HG03442 (cell line): ENCODE results near the gene PISD.
"Not testable (repeated sequence)": the region's sequence is repeated elsewhere in the genome, so short reads cannot be mapped to it uniquely, and the experiment has no call there.

Experiments
- ATAC-seq: cut with Tn5 transposase; IDR thresholded peaks from one replicate; pipeline ENCODE4 v1.9.1; 2021; ENCODE audit warnings: mild to moderate bottlenecking, moderate library complexity; ENCODE audit not compliant: unreplicated experiment

Gene PISD

DNA sequence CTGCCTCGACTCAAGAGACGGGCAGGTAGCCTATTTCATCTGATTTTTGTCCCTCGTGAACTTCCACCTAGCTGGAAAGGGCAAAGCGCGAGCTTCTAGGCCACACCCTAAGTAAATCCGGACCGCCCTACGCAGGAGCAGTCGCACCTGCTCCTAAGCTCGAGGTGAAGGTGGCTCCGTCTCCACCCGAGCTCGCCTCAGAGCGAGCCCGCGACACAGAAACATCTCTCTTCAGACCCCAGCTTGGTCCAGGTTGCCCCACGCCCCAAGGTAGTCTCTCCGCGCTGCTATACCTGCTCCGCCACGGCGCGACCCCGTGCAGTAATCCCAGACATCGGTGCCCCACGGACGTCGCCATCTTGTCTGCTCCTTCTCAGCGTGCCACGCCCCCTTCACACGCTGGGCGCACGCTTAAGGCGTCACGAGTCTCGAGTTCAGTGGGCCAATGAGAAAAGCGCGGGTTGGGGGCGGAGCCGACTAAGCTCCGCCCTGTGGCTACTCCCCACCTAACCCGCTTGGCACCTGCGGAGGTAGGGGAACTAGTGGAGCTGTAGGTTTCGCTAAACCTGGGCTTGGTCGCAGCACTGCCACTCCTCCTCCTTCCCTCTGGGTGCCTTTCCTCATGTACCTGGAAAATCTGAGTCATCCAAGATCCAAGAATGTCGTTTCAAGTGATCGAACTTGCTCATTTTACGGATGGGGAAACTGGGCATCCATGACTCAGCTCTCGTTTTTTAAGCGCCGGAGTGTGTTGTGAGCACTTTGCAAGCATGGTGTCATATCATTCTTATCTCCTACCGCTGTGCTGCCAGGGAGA is at the start of gene PISD:
Gene PISD (minus strand): TSS at position 365 of the 817 bp plus-strand sequence. CDS start 7 bp downstream, at position 358.
- ATAC-seq = peak; percentile 81

DNA sequence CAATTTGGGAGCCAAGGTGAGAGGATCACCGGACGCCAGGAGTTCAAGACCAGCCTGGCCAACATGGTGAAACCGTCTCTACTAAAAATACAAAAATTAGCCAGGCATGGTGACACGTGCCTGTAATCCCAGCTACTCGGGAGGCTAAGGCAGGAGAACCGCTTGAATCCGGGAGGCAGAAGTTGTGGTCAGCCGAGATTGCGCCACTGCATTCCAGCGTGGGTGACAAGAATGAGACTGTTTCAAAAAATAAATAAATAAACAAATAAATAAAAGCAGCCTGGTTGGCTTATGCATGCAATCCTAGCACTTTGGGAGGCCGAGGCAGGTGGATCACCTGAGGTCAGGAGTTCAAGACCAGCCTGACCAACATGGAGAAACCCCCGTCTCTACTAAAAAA is 49.2 kb upstream of the PISD start:
- ATAC-seq = not testable (repeated sequence)

DNA sequence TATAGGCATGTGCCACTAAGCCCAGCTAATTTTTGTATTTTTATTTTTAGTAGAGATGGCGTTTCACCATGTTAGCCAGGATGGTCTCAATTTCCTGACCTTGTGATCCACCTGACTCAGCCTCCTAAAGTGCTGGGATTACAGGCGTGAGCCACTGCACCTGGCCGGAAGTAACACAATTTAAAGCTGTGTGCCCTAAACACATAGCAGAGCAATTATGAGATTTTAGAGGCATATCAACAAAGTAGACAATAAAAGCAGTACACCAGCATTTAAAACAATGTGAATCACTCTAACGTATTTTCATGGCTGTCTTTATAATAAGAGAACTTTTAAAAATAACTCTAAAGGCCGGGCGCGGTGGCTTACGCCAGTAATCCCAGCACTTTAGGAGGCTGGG is 45.5 kb upstream of the PISD start:
- no peak for ATAC-seq

DNA sequence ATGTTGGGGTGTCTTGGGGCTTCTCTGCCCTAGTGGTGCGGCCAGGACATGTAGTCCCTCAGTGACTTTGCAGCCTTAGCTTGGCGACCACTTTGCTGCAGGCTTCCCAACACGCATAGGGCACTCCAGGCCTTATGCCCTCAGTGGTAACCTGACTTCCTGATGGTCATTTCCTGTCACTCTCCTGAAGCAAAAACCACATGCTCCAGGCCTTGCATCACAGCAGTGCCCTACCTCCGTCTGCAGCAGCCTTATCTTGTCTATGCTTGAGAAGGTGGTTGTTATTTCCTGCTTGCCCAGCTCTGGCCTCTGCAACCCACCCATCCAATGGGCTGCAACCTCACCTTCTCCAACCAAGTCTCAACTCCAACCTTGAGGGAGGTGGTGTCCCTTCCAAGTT is 33.4 kb upstream of the PISD start:
- ATAC-seq = no peak

DNA sequence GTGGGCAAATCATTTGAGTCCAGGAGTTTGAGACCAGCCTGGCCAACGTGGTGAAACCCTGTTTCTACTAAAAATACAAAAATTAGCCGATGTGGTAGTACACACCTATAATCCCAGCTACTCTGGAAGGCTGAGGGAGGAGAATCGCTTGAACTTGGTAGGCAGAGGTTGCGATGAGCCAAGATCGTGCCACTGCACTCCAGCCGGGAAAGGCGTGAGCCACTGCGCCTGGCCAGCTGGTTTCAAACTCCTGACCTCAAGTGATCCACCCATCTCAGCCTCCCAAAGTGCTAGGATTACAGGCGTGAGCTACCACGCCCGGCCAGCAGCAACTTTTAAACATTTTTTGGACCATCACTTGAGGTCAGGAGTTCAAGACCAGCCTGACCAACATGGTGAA is 32.0 kb upstream of the PISD start:
- ATAC-seq = not testable (repeated sequence)

DNA sequence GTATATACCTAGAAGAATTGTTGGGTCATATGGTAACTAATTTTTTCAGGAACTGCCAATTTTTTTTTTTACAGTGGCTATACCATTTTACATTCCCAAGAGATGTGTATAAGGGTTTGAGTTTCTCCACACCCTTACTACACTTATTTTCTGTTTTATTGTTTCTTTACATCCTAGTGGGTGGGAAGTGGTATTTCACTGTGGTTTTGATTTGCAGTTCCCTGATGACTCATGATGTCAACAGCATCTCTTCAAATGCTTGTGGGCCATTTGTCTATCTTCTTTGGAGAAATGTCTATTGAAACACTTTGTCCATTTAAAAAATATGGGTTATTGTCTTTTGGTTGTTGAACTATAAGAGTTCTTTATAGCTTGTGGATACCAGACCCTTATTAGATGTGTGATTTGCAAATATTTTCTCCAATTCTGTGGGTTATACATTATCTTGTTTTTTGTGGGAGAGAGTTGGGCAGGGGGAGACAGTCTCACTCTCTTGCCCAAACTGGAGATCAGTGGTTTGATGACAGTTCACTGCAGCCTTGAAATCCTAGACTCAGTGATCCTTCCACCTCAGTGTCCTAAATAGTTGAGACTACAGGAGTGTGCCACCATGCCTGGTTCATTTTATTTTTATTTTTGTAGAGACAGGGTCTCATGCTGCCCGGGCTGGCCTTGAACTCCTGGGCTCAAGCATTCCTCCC is 30.3 kb upstream of the PISD start:
- ATAC-seq = no peak

DNA sequence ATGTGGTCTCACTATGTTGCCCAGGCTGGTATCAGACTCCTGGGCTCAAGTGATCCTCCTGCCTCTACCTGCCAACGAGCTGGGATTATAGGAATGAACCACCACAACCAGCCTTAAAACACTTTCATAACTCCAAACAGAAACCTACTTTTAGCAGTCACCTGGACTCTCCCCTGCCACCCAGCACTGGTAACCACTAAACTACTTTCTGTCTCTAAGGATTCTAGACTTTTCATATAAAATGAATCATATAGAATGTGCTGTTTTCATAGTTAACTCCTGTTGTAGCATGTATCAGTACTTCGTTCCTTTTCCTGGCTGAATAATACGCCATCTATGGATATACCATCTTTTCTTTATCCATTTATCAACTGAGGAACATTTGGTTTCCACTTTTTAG is 29.4 kb upstream of the PISD start:
- no peak for ATAC-seq

DNA sequence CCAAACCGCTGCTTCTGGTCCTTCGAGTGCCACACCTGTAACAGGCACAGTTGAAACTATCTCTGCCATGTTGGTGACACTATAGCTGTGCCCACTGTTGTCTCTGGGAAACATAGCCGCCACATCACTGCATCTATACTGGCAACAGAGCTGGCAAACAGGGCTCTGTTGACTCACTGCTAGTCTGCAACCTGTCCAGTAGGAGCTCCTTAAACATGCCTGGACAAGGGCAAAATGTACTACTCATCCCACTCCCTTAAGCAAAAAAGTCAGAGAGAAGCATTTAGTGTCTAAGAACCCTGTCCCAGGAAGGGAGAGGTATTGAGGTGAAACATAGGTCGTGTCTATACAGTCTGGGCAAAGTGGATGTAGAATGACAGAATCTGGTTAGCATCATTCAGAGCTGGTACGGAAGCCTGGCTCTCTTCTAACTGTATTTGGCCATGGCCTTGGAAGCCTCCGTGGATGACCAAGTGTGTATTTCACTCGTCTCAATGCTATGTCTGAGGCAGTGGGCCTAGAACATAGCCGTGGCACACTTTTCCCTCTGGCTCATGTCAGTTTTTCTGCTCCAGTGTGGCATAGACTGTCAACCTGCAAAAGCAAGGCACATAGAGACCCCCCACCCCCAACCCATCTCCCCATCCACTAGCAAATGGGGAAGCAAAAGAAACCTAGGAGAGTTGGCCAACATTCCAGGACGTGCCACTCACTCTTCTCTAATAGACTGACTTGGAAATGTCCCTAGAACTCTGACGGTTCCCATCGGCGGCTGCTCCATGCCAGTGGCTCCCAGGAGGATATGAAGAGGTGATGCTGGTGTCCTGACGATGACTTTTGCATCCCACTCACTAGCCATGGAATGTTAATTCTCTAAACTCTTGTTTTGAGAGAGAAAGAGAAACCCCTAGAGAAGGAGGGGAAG is 21.4 kb upstream of the PISD start:
- ATAC-seq = no peak

DNA sequence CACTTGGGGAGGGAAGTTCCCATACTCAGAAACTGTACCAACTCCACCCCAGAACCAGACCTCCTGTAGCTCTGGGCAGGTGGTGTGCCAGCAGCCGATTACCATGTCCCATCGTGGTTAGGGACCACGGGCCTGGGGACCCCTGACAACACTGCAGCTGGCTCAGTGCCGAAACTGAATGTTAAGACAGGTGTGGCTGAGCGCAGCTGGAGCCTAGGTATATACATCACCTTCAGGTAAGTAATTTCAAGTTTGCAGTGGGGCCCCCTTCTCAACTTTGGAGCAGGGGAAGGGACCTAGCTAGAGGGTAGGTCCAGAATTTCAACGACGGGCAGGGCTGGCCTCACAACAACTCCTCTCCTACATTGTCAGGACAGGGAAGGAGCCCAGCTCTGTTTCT is 20.7 kb upstream of the PISD start:
- ATAC-seq = no peak

DNA sequence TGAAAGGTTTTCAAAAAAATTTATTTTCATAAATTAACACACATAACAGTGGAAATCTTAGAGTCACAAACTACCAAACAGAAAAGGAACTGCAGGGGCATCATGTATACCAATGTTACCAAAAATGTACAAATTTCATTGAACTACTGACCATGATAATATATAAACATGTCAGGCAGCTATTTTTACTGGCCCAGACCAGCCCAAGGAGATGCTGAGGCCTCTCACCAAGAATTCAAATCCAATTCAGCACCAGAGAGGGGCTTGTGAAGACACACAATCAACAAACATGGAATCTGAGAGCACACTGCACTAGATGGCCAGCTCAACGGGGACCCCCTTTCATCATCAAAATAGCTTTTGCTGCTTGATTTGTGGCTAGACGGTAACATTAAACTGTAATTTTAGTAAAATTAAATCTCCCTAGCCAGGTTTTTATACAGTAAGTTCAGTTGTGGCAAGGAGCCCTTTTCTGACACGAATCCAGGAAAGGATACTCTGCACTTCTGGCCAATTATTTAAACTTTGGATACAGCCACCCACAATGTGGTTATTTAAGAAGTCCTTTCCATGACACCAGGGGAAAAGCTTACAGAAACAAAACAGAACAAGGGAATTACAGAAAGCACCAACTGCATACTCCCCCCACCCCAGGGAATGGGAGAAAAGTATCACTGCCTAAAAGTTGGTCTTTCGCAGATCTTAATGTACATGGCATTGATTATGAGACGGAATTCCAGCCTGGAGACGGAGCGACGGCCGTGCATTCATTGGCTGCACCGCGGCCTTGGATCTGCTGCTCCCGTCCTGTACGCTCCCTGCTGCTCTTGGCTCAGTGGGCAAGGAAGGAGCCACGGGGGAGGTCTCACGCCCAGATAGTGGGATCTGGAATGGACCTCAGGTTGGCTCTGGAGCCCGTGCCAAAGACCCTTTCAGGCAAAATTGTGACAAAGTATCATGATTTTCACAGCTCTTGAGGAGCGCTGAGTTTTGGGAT is 19.6 kb upstream of the PISD start:
- no peak for ATAC-seq

DNA sequence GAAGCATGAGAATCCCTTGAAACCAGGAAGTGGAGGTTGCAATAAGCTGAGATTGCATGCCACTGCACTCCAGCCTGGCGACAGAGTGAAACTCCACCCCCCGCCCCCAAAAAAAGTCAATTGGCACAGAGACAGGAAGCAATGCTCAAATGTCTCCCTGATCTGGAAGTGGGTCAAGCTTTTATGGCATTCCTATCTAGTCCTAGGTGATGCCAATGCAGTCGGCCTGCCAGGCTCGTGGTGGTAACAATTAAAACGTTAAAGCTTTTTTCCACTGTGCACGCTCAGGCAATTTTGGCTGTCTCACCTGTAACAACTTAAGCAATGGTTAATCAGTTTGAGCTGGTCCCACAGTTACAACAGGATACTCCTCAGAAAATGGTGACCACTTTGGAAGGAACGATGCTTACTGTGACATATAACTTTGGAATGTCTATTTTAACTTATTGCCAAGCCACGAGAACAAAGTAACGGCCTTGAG is 18.9 kb upstream of the PISD start:
- no peak for ATAC-seq

DNA sequence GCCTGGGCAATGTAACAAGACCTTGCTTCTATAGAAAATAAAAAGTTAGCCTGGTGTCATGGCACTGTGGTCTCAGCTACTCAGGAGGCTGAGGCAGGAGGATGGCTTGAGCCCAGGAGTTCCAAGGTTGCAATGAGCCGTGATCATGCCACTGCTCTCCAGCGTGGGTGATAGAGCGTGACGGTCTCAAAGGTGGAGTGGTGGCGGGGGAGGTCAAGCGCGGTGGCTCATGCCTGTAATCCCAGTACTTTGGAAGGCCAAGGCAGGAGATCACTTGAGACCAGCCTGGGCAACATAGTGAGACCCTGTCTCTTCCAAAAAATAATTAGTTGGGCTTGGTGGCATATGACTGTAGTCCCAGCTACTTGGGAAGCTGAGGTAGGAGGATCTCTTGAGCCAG is 16.7 kb upstream of the PISD start:
- no peak for ATAC-seq

DNA sequence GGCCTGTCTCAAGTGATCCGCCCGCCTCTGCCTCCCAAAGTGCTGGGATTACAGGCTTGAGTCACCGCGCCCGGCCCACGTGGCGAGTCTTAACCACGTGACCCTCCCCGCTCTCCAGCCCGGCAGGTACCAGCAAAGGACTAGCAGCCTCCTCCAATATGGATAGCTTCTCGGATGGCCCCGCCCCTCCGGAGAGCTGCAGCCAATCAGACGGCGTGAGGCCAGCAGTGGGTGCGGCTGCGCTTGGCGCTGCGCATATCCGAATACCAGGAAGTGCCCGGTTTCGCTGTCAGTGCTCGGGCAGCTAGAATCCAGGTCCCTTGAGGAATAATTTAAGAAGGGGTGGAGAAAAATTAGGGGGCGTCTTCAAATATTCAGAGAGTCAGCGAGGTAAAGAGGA is 14.7 kb upstream of the PISD start:
- peak; percentile 93 for ATAC-seq

DNA sequence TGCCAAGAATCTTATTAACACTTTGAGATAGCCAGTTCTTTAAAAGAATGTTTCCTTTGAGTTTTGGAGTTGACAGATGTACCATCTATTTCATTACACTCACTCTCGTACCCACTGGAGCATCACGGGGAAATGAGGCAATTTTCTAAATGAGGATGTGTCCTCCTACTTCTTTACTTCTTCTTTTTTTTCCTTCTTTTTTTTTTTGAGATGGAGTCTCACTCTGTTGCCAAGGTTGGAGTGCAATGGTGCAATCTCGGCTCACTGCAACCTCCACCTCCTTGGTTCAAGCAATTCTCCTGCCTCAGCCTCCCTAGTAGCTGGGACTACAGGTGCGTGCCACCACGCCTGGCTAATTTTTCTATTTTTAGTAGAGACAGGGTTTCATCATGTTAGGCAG is 12.2 kb upstream of the PISD start:
- ATAC-seq = not testable (repeated sequence)

DNA sequence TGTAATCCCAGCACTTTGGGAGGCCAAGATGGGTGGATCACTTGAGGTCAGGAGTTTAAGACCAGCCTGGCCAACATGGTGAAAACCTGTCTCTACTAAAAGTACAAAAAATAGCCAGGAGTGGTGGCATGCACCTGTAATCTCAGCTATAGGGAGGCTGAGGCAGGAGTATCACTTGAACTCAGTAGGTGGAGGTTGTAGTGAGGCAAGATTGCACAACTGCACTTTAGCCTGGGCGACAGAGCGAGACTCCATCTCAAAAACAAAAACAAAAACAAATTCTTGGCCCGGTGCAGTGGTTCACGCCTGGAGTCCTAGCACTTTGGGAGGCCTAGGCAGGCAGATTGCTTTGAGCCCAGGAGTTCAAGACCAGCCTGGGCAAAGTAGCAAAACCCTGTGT is 6.8 kb upstream of the PISD start:
- not testable (repeated sequence) for ATAC-seq

DNA sequence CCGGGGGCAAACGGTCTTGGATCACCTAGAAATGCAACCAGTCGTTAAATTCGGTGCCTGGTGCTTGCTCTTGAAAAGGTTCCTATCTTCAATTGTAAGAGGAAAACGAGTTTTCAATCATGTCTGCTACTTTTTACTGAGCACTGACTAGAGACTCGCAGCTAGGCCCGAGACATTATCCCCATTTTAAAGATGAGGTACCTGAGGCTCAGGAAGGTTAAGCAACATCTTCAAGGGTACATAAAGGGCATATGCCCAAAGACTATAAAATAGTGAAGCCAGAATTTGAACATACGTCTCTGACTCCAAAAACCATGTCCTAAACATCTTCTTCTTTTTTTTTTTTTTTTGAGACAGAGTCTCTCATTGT is 638 bp upstream of the PISD start:
- ATAC-seq = no peak

DNA sequence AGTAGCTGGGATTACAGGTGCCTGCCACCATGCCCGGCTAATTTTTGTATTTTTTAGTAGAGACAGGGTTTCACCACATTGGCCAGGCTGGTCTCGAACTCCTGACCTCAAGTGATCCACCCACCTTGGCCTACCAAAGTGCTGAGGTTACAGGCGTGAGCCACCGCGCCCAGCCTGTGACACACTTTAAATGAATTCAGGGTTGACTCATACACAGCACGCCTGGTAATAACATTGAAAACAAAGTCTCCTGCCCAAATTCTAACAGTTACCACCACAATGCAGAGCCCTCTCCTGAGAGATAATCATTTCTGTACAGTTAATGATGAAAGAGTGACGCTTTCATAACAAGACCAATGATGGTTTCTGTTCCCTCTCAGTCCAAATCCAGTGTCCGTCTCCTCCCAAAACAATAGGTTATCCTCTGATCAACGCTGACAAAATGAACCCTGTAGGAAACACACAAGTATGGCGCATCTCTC is 1.1 kb downstream of the PISD start:
- not testable (repeated sequence) for ATAC-seq

DNA sequence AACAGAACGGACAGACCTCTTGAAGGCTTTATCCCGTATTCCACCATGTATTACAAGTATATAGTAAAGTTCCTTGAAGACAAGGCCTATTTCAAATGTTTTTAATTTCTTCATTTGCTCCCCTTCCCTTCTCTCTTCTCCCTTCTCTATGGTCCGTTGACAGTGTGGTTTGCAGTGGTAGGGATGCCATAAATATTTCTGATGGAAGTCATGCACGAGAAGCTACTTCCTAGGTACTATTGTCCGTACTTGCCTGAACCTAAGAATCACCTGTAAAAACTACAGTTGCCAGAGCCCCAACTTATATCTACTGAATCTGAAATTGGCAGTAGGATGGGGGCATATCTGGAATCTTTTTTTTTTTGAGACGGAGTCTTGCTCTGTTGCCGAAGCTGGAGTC is 2.8 kb downstream of the PISD start:
- no peak for ATAC-seq

DNA sequence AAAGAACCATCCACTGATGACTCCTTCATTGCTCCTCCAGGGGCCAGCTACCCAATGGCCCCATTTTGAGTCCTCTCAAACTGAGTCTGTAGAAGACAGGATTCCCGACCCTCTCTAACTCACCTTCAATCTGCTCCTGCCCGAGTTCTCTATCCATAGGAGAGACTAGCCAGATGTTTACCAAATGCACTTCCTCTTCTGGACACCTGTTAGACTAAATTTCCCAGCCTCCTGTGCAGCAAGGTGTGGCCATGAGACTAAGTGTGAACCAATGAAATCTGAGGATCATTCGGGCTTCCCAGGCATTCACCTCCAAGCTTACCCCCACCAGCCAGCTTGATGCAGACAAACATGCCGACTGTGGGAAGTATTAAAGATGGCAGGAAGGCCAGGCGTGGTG is 7.6 kb downstream of the PISD start:
- no peak for ATAC-seq

DNA sequence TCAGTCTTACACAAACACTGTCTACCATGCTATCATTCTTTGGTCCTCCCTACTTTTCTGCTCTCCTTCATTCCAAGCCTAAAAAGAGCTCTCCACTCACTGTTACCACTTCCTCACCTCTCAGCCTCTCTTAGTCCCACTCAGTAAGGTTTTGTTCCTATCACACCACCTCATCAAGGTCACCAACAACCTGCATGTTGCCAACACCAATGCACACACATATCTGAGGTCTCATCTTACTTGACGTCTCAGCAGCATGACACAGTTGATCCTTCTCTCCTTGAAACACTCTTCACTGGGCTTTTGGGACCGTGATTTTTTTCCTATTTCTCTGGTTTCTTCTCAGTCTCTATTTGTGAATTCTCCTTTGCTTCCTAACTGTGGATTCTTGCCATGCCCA is 8.1 kb downstream of the PISD start:
- ATAC-seq = no peak
